ENCODE measurements around the gene PRDM16. TPM values are rescaled to one million over a fixed set of nuclear protein-coding genes. Genes with fewer than 3 reads are reported as not detected.
"Not testable (repeated sequence)": the region's sequence is repeated elsewhere in the genome, so short reads cannot be mapped to it uniquely, and the experiment has no call there.

The PRDM16 gene
- polyA plus RNA-seq, 1 donor from 2014 or later, result 0.21 TPM

DNA sequence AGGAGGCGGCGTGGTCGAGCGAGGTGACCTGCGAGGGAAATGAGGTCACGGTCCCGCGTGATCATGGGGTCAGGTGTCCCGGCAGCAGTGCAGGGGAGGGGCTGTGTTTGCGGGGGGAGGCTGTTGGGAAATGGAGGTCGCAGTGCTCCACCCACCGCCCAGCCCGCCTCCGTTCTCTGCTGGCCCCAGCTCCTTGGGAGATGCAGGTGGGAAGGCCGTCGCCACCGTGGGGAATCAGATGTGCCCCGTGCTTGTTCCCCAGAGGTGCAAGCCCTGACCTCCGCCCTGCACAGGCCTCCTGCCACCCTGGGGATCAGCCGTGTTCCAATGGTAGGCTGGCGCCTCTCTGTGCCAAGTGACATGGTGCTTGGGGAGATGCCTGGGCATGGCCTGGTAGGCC, 95.7 kb downstream of the PRDM16 start:
- no peak overlapping the region for H3K4me2 ChIP-seq (ENCODE audit: low read length)
- TF ChIP-seq TAF1 (IDR thresholded peaks at IDR 0.05; ENCODE audit: low read depth) (no peak), POLR2AphosphoS5 (IDR thresholded peaks at IDR 0.05) (no peak), MXI1 (conservative IDR thresholded peaks at IDR 0.05; ENCODE audit: poor library complexity, severe bottlenecking) (no peak), EZH2 (IDR thresholded peaks at IDR 0.05; ENCODE audit: borderline replicate concordance, insufficient read depth, low read length, poor library complexity, severe bottlenecking) (no peak), EP300 (conservative IDR thresholded peaks at IDR 0.05; ENCODE audit: poor library complexity, severe bottlenecking) (no peak), SMC3 (conservative IDR thresholded peaks at IDR 0.05; ENCODE audit: poor library complexity) (no peak)
- TF ChIP-seq, protein P1, sequence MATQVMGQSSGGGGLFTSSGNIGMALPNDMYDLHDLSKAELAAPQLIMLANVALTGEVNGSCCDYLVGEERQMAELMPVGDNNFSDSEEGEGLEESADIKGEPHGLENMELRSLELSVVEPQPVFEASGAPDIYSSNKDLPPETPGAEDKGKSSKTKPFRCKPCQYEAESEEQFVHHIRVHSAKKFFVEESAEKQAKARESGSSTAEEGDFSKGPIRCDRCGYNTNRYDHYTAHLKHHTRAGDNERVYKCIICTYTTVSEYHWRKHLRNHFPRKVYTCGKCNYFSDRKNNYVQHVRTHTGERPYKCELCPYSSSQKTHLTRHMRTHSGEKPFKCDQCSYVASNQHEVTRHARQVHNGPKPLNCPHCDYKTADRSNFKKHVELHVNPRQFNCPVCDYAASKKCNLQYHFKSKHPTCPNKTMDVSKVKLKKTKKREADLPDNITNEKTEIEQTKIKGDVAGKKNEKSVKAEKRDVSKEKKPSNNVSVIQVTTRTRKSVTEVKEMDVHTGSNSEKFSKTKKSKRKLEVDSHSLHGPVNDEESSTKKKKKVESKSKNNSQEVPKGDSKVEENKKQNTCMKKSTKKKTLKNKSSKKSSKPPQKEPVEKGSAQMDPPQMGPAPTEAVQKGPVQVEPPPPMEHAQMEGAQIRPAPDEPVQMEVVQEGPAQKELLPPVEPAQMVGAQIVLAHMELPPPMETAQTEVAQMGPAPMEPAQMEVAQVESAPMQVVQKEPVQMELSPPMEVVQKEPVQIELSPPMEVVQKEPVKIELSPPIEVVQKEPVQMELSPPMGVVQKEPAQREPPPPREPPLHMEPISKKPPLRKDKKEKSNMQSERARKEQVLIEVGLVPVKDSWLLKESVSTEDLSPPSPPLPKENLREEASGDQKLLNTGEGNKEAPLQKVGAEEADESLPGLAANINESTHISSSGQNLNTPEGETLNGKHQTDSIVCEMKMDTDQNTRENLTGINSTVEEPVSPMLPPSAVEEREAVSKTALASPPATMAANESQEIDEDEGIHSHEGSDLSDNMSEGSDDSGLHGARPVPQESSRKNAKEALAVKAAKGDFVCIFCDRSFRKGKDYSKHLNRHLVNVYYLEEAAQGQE (IDR thresholded peaks at IDR 0.05; ENCODE audit: borderline replicate concordance), result no peak
- no peaks in the 10 kb centered on the region for H4K20me1 ChIP-seq (ENCODE audit: insufficient read depth)
- H3K4me3 ChIP-seq (ENCODE audit: low read length), result no peak overlapping the region
- H3K27me3 ChIP-seq (ENCODE audit: insufficient read depth, low read depth, low read length), result no peaks in the 10 kb centered on the region
- no peak overlapping the region for H2AFZ ChIP-seq (ENCODE audit: low read depth, low read length)
- no peaks in the 10 kb centered on the region for H3F3A ChIP-seq (ENCODE audit: insufficient read depth, low read length, poor library complexity, severe bottlenecking)
- H3K36me3 ChIP-seq (ENCODE audit: insufficient read depth, low read length), result no peaks in the 10 kb centered on the region
- no peak overlapping the region for H3K9ac ChIP-seq (ENCODE audit: low read length)
- H3K79me2 ChIP-seq (replicated peaks; ENCODE audit: insufficient read depth, low read length), result peaks cover 12% of the 10 kb centered on the region
- H3K9me3 ChIP-seq (ENCODE audit: low read length), result no peaks in the 10 kb centered on the region
- no peaks in the 10 kb centered on the region for H3K9me2 ChIP-seq (ENCODE audit: insufficient read depth, low read length)
- no peak overlapping the region for H3K27ac ChIP-seq (ENCODE audit: low read length)

- not testable (repeated sequence) for H3K4me3 ChIP-seq (ENCODE audit: low read length); H2AFZ ChIP-seq (ENCODE audit: low read depth, low read length); H3K9me3 ChIP-seq (ENCODE audit: low read length); H3K4me2 ChIP-seq (ENCODE audit: low read length); H3F3A ChIP-seq (ENCODE audit: insufficient read depth, low read length, poor library complexity, severe bottlenecking); H3K27ac ChIP-seq (ENCODE audit: low read length); H3K27me3 ChIP-seq (ENCODE audit: insufficient read depth, low read depth, low read length); H3K9me2 ChIP-seq (ENCODE audit: insufficient read depth, low read length); H3K36me3 ChIP-seq (ENCODE audit: insufficient read depth, low read length); H4K20me1 ChIP-seq (ENCODE audit: insufficient read depth); H3K9ac ChIP-seq (ENCODE audit: low read length)
- peaks cover 18% of the 10 kb centered on the region for H3K79me2 ChIP-seq (replicated peaks; ENCODE audit: insufficient read depth, low read length)
Measured at GRCh38 chr1:3165189-3165588, 96.2 kb downstream of the PRDM16 start.

DNA sequence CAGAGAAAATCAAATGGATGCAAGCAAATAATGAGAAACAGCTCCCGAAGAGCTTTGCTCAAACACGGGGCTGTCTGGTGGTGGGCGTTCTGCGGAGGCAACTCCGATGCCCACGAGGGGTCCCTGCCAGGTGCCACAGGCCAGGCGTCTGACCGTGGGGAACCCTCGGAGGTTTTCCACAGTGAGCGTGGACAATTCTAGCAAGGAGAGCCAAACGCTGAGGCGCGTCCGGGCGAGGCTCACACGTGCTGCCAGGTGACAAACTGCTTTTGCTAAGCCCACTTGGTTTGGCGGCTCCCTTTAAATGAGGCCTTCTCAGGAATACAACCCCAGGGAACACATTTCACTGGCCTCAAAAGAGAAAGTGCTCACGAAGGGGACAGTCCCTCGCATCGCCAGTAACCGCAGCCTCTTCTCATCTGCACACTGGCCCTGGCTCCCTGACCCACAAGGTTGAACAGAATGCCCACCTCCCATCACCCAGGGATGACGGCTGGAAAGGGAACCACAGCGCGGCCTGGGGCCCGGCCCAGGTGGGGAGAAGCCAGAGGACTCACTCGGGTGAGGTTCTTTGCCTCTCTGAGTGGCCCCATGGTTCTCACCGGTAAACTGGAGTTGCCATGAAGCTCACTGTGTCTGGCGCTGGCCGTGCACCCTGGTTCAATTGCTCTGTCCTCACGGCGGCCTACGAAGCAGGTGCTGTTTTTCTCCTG, 97.4 kb downstream of the PRDM16 start:
- Histone ChIP-seq H3K9ac (ENCODE audit: low read length) (no peak overlapping the region), H3F3A (ENCODE audit: insufficient read depth, low read length, poor library complexity, severe bottlenecking) (no peaks in the 10 kb centered on the region), H3K27me3 (ENCODE audit: insufficient read depth, low read depth, low read length) (no peaks in the 10 kb centered on the region), H2AFZ (ENCODE audit: low read depth, low read length) (no peak overlapping the region), H4K20me1 (ENCODE audit: insufficient read depth) (no peaks in the 10 kb centered on the region), H3K4me2 (ENCODE audit: low read length) (no peak overlapping the region), H3K36me3 (ENCODE audit: insufficient read depth, low read length) (no peaks in the 10 kb centered on the region), H3K27ac (ENCODE audit: low read length) (no peak overlapping the region), H3K9me3 (ENCODE audit: low read length) (no peaks in the 10 kb centered on the region), H3K79me2 (replicated peaks; ENCODE audit: insufficient read depth, low read length) (peaks cover 22% of the 10 kb centered on the region), H3K4me3 (ENCODE audit: low read length) (no peak overlapping the region), H3K9me2 (ENCODE audit: insufficient read depth, low read length) (no peaks in the 10 kb centered on the region)
- TF ChIP-seq RAD21 (conservative IDR thresholded peaks at IDR 0.05), result no peak

Data from neural cell (in vitro differentiated cells).